ENCODE measurements around the gene ADGRV1.

The ADGRV1 gene

GRCh38 chr5:91074615-91075014 is 516.0 kb downstream of the ADGRV1 start:
- no peak for DNase-seq

- no peak for DNase-seq
Measured at GRCh38 chr5:91076138-91076537, 517.5 kb downstream of the ADGRV1 start.

DNA sequence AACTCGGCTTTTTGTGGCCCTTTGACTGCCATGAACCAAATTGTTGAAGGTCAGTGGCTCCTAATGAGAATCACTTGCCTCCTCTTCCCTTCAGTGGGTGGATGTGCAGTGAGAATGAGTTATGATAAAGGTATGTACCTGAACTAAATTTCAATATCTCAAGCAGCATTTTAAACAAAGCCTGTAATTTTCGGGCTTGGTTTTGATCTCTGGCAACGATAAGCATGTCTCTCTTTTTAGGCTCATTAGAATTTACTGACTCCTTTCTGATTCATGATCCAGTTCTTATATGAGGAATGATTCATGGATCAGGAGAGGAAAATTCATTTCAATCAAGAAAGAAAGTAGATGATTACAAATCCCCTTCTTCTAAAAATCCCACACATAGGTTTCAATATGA is 519.0 kb downstream of the ADGRV1 start:
- no peak for DNase-seq

GRCh38 chr5:91079037-91079436 is 520.4 kb downstream of the ADGRV1 start:
- DNase-seq: no peak

- DNase-seq: no peak
Measured at GRCh38 chr5:91089758-91090157, 531.2 kb downstream of the ADGRV1 start.

DNA sequence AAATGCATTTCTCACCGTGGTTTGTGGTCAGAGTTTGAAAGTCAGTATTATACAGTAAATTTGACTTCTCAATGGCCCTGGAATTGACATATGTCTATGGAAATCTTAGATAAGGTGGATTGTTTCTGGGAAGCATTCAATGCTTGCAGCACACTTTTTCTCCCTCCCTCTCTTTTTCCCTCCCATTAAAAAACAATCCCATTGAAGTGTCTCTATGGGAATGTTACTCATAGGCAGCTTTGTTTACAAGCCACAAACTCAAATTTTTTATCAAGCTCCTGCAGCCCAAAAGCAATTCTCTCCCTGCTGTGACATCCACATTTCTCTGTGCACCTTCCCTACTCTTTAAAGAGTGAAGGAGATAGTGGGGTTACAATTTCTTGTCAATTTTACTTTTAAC is 532.4 kb downstream of the ADGRV1 start:
- DNase-seq: no peak

DNA sequence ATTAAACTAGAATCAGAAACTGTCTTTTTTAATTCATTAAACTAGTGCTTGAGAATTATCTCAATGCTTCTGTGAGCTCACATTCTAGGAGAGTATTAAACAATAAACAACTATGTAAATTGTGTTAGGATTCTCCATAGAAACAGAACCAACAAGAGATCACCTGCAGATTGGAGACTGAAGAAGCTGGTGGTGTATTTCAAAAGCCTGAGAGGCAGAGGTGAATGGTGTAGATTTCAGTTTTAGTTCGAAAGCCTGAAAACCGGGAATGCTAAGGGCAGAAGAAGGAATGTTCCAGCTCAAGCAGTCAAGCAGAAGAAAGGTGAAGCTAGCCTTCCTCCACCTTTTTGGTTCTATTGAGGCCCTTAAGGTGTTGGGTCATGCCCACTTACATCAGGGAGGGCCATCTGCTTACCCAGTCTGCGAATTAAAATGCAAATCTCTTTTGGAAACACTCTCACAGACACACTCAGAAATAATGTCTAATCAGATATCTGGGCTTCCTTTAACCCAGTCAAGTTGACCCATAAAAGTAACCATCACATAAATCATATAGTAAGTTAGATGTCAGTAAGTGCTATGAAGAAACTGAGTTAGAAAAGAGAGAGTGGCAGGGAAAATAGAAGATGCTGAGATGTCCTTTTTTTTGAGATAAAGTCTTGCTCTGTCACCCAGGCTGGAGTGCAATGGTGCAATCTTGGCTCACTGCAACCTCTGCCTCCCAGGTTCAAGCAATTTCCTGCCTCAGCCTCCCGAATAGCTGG is 533.1 kb downstream of the ADGRV1 start:
- DNase-seq: no peak

GRCh38 chr5:91092859-91093783 is 534.5 kb downstream of the ADGRV1 start:
- no peak for DNase-seq

- no peak for DNase-seq
Measured at GRCh38 chr5:91095313-91095712, 536.7 kb downstream of the ADGRV1 start.

- no peak for DNase-seq
Measured at GRCh38 chr5:91095786-91096385, 537.3 kb downstream of the ADGRV1 start.

- no peak for DNase-seq
Measured at GRCh38 chr5:91098541-91098940, 539.9 kb downstream of the ADGRV1 start.

GRCh38 chr5:91101600-91102379 is 543.2 kb downstream of the ADGRV1 start:
- peak in 12 of 14 donors; percentile 11 to 78 (median 40) for DNase-seq

DNA sequence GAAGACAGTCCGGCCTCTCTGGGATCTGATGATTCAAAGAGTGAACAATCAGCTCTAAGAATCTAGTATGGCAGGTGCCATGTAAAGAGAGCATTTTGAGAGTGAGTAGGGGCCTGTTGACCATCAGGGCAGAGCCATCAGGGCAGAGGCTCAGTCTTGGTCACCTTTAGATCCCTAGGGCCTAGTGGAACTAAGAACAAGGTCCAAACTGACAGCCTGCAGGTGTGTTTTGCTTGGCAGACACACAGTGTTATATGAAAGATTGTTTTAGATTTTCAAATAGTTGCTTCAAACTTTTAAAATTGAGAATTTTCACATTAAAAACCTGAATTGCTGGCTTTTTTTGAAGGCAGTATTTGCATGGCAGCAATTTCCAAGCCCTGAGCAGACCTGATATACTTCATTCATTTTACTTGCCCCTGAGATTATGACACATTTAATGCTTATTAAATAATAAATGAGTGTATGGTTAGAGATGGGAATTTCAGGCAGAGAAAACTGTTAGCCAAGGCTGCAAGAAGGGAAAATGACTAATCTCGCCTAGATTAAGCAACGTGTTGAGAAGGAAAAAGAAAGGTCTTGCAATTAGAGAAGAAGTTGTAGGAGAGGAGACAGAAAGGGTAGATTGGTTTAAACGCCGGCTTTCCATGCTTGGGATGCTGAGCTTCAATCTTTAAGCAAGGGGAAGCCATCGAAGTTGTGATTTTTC is 544.9 kb downstream of the ADGRV1 start:
- DNase-seq: no peak

DNA sequence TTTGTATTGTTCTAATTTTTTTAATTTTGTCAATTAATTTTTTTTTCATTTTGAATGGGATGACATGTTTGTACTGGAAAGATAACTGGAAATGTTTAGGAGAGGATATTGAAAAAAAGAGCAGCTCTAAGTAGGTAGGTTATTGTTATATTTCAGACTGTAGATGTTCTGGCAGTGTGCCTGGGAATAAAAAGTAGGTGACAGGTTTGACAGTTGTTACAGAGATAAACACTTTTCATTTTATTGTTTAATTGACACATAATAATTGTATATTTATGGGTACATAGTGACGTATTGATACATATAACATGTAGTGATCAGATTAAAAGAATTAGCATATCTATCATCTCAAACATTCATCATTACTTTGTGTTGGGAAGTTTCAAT is 545.5 kb downstream of the ADGRV1 start:
- DNase-seq: no peak

DNA sequence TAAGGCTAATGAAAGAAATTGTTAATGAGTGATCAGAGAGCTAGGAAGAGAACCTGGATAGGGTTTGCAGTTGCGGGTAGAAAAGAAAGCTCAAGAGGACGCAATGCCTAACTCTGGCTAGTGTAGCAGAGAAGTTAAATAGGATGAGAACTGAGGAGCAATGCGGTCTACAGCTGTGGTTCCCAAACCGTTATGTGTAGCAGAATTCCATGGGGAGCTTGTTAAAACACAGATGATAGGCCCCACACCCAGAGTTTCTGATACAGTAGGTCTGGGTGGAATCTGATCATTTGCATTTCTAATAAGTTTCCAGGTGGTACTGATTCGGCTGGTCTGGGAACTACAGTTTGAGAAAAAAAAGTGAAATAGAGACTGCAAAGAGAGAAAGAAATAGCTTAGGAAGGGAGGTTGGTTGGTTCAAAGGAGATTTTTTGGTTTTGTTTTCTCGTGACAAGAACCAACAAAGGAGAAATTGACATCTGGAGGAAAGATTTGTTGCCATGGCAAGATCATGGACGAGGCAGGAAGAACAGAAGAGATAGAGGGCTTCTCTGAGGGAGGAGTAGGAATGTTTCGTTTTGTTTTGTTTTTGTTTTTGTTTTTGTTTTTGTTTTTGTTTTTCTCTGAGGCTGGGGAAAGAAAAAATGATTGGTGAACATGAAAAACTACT is 548.4 kb downstream of the ADGRV1 start:
- DNase-seq: no peak

GRCh38 chr5:91109634-91110033 is 551.0 kb downstream of the ADGRV1 start:
- peak in 1 of 14 donors; percentile 32 for DNase-seq

- no peak for DNase-seq
Measured at GRCh38 chr5:91110686-91111085, 552.1 kb downstream of the ADGRV1 start.

- peak in 1 of 14 donors; percentile 12 for DNase-seq
Measured at GRCh38 chr5:91111473-91112238, 553.1 kb downstream of the ADGRV1 start.

- no peak for DNase-seq
Measured at GRCh38 chr5:91114658-91115057, 556.1 kb downstream of the ADGRV1 start.

GRCh38 chr5:91118354-91118753 is 559.8 kb downstream of the ADGRV1 start:
- no peak for DNase-seq
